Aorta (tissue), 5 donors: ENCODE results near the gene LRP5. TPM values are rescaled to one million over a fixed set of nuclear protein-coding genes. Genes with fewer than 3 reads are reported as not detected.
"Not testable (repeated sequence)": the region's sequence is repeated elsewhere in the genome, so short reads cannot be mapped to it uniquely, and the experiment has no call there.

ENCODE experiments used
- ATAC-seq: fragments of 200-7000 bp; cut with Tn5 transposase; one replicate; pipeline ENCODE4 v1.9.1; 2022; ENCODE audit warnings: moderate library complexity; ENCODE audit not compliant: low FRiP score
- DNase-seq, 2 donors: peaks; one replicate each; pipeline ENCODE4 v3.0.0-alpha.2; 2020
- H3K27ac ChIP-seq, 2 donors: one replicate each; pipeline ENCODE4 v1.5.1; 2013; ENCODE audit warnings: low read length in 2 of 2, mild to moderate bottlenecking in 2 of 2, moderate library complexity in 2 of 2, control low read depth in 1 of 2, inconsistent platforms in 1 of 2, low read depth in 1 of 2
- H3K27me3 ChIP-seq, 2 donors: one replicate each; pipeline ENCODE4 v1.6.1; 2013; ENCODE audit warnings: control low read depth in 1 of 2, low read length in 1 of 2, mild to moderate bottlenecking in 1 of 2, moderate library complexity in 1 of 2; ENCODE audit not compliant: insufficient read depth in 2 of 2, control insufficient read depth in 1 of 2
- H3K36me3 ChIP-seq, 2 donors: one replicate each; pipeline ENCODE4 v1.6.1; 2013; ENCODE audit warnings: control low read depth in 1 of 2, low read length in 1 of 2, mild to moderate bottlenecking in 1 of 2; ENCODE audit not compliant: insufficient read depth in 2 of 2, control insufficient read depth in 1 of 2
- H3K4me1 ChIP-seq, 2 donors: one replicate each; pipeline ENCODE4 v1.6.1; 2013; ENCODE audit warnings: low read length in 2 of 2, control low read depth in 1 of 2, mild to moderate bottlenecking in 1 of 2, moderate library complexity in 1 of 2; ENCODE audit not compliant: insufficient read depth in 2 of 2, control insufficient read depth in 1 of 2
- H3K4me3 ChIP-seq, 2 donors: one replicate each; pipeline ENCODE4 v1.5.1; 2013; ENCODE audit warnings: low read length in 2 of 2, control low read depth in 1 of 2, mild to moderate bottlenecking in 1 of 2
- H3K9me3 ChIP-seq: one replicate; pipeline ENCODE4 v1.6.1; 2013; ENCODE audit warnings: mild to moderate bottlenecking, low read length; ENCODE audit not compliant: control insufficient read depth
- WGBS, 2 donors: extraction: QIAGEN DNeasy Blood & Tissue Kit; methylation state at CpG; one replicate each; pipeline ENCODE4 v1.1.7; 2013; 5-methylcytosine and 5-hydroxymethylcytosine counted together
- intact Hi-C, 2 donors: fragments of 100-400 bp; cut with DNase I; formaldehyde crosslinking; loops; one replicate each; pipeline versions ENCODE4 v1.14.2 to v1.15.0; 2022
- polyA plus RNA-seq, 2 donors: library from polyadenylated mRNA; stranded (reverse); fragments of 200-250 nt; gene quantifications; one replicate each; pipeline ENCODE4 v1.2.3, GENCODE V29; 2013
- total RNA-seq, 2 donors: library from RNA; stranded (reverse); fragmentation: NEBNext Ultra II Directional; extraction: Animal tissue kit (Norgen Biotek cat#: 25700); gene quantifications; one replicate each; pipeline ENCODE4 v1.2.1, GENCODE V29; 2021
- donor health status: healthy with polysubstance abuse.
- donor health status: Bipolar disorder and iron deficiency.
- donor health status: DM: no; HTN: no; CAD: no.
- donor health status: DM: no; HTN: no; CAD: no.
- donor health status: DM: yes; HTN: yes; CAD: no.

Gene LRP5
- total and polyA plus RNA-seq, 4 donors, result 23.9 to 103 (median 69.5) TPM

- WGBS, 2 donors, result 95 to 97% methylated on average over 9 of the region's 9 CpGs
- not testable (repeated sequence) for H3K4me1 ChIP-seq, ATAC-seq, H3K27me3 ChIP-seq, H3K4me3 ChIP-seq, H3K9me3 ChIP-seq, H3K36me3 ChIP-seq, H3K27ac ChIP-seq
- intact Hi-C loops, result loop anchor here (5.0 to 10.0 kb wide), 2 partner anchors 83 to 145 kb away; no protein-coding TSS in a partner anchor
- peak in 1 of 2 donors; percentile 20 for DNase-seq
Measured at GRCh38 chr11:68299517-68299879, 12.9 kb upstream of the LRP5 start.

DNA sequence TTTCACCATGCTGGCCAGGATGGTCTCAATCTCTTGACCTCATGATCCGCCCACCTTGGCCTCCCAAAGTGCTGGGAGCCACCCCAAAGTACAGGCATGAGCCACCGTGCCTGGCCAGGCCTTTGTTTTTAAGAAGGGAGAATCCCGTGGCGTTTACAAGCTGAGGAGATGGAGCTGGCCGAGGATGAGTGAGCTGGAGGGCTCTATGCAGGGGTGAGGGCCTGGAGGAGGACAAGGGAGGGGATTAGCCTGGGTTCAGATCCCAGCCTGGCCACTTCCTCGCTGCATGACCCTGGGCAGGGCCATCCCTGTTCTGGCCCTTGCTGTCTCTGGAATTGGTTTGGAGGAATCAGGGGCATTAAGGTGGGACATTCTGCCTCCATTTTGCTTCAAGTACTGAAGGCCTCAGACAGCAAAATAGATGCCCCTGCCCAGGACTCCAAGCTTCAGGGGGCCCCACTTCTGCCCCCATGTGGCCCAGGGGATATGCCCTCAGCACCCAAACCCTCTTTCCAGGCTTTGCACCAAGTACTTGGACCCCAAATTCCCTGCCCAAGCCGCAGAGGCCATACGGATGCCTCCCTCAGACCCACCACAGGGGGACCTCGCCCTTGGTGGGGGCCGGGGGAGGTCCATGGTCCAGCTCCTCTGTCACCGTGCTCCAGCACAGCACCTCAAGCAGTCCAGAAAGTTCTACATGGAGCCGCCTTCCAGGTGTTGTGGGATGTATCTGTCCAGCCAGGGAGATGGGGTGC, 12.1 kb upstream of the LRP5 start:
- intact Hi-C loops, result no loop called here
- DNase-seq, result peak in 1 of 2 donors; percentile 45

GRCh38 chr11:68302256-68302655, 10.1 kb upstream of the LRP5 start:
- peak in 1 of 2 donors; percentile 32 for DNase-seq
- intact Hi-C loops, result no loop called here
- H3K27ac ChIP-seq, result no peak overlapping the region

More for the DNA sequence above, 12.1 kb upstream of the LRP5 start:
- WGBS, 2 donors, result 92% methylated on average over 12 of the region's 12 CpGs
- no peaks in the 10 kb centered on the region for H3K36me3 ChIP-seq
- ATAC-seq, result no peak
- H3K4me3 ChIP-seq, result no peak overlapping the region
- no peak overlapping the region for H3K27ac ChIP-seq
- H3K27me3 ChIP-seq, result no peaks in the 10 kb centered on the region
- no peaks in the 10 kb centered on the region for H3K4me1 ChIP-seq
- no peaks in the 10 kb centered on the region for H3K9me3 ChIP-seq

GRCh38 chr11:68302670-68303069, 9.7 kb upstream of the LRP5 start:
- Histone ChIP-seq H3K4me3 (no peak overlapping the region), H3K36me3 (no peaks in the 10 kb centered on the region), H3K27me3 (no peaks in the 10 kb centered on the region), H3K27ac (no peak overlapping the region), H3K9me3 (no peaks in the 10 kb centered on the region), H3K4me1 (no peaks in the 10 kb centered on the region)
- intact Hi-C loops, result no loop called here
- peak in 1 of 2 donors; percentile 41 for DNase-seq
- ATAC-seq, result no peak
- 78 to 79% methylated on average over 7 of the region's 7 CpGs for WGBS, 2 donors

More at GRCh38 chr11:68302256-68302655, 10.1 kb upstream of the LRP5 start:
- 71 to 87% methylated on average over 5 of the region's 5 CpGs for WGBS, 2 donors
- H3K27me3 ChIP-seq, result no peaks in the 10 kb centered on the region
- H3K36me3 ChIP-seq, result no peaks in the 10 kb centered on the region
- no peaks in the 10 kb centered on the region for H3K9me3 ChIP-seq
- no peaks in the 10 kb centered on the region for H3K4me1 ChIP-seq
- no peak for ATAC-seq
- no peak overlapping the region for H3K4me3 ChIP-seq

DNA sequence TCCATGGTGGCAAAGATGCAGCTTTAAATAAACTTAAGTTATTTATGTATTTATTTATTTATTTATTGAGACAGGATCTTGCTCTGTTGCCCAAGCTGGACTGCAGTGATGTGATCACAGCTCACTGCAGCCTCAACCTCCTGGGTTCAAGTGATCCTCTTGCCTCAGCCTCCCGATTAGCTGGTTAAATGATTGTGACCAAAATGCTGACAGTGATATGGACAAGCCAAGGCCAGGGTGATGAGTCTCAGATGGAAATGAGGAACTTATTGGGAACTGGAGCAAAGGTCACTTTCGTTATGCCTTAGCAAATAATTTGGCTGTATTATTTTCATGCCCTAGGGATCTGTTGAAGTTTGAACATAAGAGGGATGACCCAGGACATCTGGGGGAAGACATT, 9.3 kb upstream of the LRP5 start:
- DNase-seq (no peak), ATAC-seq (no peak)
- no peaks in the 10 kb centered on the region for H3K27me3 ChIP-seq
- intact Hi-C loops, result no loop called here
- no peaks in the 10 kb centered on the region for H3K36me3 ChIP-seq
- no peak overlapping the region for H3K4me3 ChIP-seq
- no peak overlapping the region for H3K27ac ChIP-seq
- H3K4me1 ChIP-seq, result no peaks in the 10 kb centered on the region
- 86 to 90% methylated on average over 2 of the region's 2 CpGs for WGBS, 2 donors
- no peaks in the 10 kb centered on the region for H3K9me3 ChIP-seq

DNA sequence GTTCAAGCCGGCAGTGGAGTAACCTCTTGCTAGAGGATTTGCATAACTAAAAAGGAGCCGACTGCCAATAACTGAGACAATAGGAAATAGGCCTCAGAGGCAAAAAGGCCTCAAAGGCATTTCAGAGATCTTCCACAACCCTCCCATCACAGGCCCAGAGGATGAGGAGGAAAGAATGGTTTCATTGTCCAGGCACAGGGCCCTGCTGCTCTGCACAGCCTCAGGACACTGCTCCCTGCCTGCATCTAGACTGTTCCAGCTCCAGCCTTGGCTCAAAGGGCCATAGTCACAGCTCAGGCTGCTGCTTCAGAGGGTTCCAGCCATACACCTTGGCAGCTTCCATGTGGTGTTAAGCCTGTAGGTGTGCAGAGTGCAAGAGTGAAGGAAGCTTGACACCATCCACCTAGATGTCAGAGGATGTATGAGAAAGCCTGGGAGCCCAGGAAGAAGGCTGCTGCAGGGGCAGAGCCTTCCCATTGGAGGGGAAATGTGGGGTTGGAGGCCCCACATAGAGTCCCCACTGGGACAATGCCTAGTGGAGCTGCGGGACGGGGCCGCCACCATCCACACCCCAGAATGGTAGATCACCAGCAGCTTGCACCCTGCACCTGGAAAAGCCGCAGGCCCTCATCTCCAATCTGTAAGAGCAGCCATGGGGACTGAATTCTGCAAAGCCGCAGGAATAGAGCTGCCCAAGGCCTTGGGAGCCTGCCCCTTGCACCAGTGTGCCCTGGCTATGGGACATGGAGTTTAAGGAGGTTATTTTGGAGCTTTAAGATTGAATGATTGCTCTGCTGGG, 8.2 kb upstream of the LRP5 start:
- DNase-seq (peak in 1 of 2 donors; percentile 1), ATAC-seq (no peak)
- WGBS, 2 donors, result 97 to 98% methylated on average over 7 of the region's 7 CpGs
- no peak overlapping the region for H3K27ac ChIP-seq
- intact Hi-C loops, result no loop called here
- no peaks in the 10 kb centered on the region for H3K27me3 ChIP-seq
- no peaks in the 10 kb centered on the region for H3K9me3 ChIP-seq
- H3K36me3 ChIP-seq, result no peaks in the 10 kb centered on the region
- H3K4me3 ChIP-seq, result no peak overlapping the region
- H3K4me1 ChIP-seq, result no peaks in the 10 kb centered on the region

DNA sequence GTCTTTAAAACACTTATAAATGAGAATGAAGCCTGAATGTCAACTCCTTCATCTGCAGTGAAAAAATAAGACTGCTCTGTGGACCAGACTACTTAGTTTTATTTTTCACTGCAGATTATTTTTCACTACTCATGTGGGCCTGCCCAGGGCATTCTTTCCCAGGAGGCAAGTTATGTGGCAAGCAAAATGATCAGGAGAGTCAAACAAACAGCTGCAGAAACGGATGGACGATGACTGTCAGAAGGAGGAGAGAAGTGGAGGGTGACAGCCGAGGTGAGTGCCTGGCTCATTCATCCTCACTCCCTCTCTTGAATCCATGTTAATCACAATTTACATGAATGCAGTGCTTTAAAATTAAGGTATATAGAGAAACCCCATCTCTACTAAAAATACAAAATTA, 5.8 kb upstream of the LRP5 start:
- Histone ChIP-seq H3K36me3 (no peaks in the 10 kb centered on the region), H3K4me3 (no peak overlapping the region), H3K27me3 (no peaks in the 10 kb centered on the region), H3K9me3 (no peaks in the 10 kb centered on the region), H3K27ac (no peak overlapping the region), H3K4me1 (no peaks in the 10 kb centered on the region)
- 87 to 95% methylated on average over 3 of the region's 3 CpGs for WGBS, 2 donors
- no peak for DNase-seq
- intact Hi-C loops, result no loop called here
- ATAC-seq, result no peak

- H3K36me3 ChIP-seq, result no peaks in the 10 kb centered on the region
- no peak for DNase-seq
- H3K27ac ChIP-seq, result no peak overlapping the region
- H3K4me3 ChIP-seq, result no peak overlapping the region
- ATAC-seq, result peak; percentile 20
- no peaks in the 10 kb centered on the region for H3K4me1 ChIP-seq
- WGBS, 2 donors, result 37 to 54% methylated on average over 11 of the region's 11 CpGs
- intact Hi-C loops, result no loop called here
- no peaks in the 10 kb centered on the region for H3K27me3 ChIP-seq
- no peaks in the 10 kb centered on the region for H3K9me3 ChIP-seq
Measured at GRCh38 chr11:68308068-68308467, 4.3 kb upstream of the LRP5 start.
